GM21381 (cell line): Measurements from ENCODE around the gene ZNF804A.
"Not testable (repeated sequence)": the region's sequence is repeated elsewhere in the genome, so short reads cannot be mapped to it uniquely, and the experiment has no call there.

ENCODE experiments used
- ATAC-seq: cut with Tn5 transposase; IDR thresholded peaks from one replicate; pipeline ENCODE4 v1.9.1; 2021; ENCODE audit warnings: mild to moderate bottlenecking, moderate library complexity; ENCODE audit not compliant: unreplicated experiment

ZNF804A gene

GRCh38 chr2:184698476-184698875 is 100.1 kb downstream of the ZNF804A start:
- ATAC-seq: no peak

- no peak for ATAC-seq
Observed at GRCh38 chr2:184721881-184722280, 123.6 kb downstream of the ZNF804A start.

GRCh38 chr2:184727813-184728212 is 129.5 kb downstream of the ZNF804A start:
- ATAC-seq: no peak

GRCh38 chr2:184728411-184728810 is 130.1 kb downstream of the ZNF804A start:
- no peak for ATAC-seq

GRCh38 chr2:184729581-184729980 is 131.3 kb downstream of the ZNF804A start:
- no peak for ATAC-seq

DNA sequence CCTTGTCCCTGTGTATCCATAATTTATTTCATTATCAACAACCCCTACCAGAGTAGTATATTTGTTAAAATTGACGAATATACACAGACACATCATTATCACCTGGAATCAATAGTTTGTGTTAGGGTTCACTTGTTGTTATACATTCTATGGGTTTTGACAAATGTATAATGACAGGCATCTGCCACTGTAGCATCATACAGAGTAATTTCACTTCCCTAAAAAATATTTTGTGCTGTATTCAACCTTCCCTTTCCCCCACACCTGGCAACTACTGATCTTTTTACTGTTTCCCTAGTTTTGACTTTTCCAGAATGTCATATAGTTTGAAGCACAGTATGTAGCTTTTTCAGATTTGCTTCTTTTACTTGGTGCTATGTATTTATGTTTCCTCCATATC is 132.0 kb downstream of the ZNF804A start:
- ATAC-seq: no peak

- ATAC-seq: no peak
Observed at GRCh38 chr2:184734338-184734737, 136.0 kb downstream of the ZNF804A start.

DNA sequence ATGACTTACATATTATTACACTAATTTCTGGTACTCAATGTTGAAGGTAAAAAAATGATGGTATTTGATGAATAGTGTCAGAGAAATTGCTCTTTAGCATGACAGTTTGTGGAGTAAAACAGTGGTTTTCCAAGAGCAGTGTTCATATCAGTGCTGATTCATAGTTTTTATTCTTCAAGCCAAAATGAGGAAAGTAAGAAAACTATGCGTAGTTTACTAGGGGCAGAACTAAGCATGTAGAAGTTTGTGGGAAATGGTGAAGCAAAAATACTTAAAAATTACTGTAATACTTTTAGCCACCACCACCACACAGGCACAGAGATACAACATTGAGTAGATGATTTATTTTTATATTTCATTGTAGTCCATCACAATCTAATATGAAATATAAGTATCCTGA is 137.3 kb downstream of the ZNF804A start:
- ATAC-seq: no peak

GRCh38 chr2:184743096-184743495 is 144.8 kb downstream of the ZNF804A start:
- ATAC-seq: no peak

DNA sequence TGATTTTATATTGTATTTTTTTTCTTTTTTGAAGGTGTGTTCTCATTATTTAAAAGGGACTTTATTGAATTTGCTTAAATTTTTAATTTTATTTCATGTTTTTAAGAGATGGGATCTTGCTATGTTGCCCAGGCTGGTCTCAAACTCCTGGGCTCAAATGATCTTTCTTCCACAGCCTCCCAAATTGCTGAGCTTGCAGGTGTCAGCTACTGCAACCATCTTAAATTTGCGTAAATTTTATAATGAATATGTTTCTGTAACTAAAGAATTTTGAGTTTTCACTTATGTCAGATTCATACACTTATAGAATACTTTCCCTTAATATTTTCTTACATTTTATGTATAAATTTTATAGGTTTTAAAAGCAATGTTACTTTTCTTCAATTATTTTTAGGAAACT is 157.8 kb downstream of the ZNF804A start:
- ATAC-seq: no peak

DNA sequence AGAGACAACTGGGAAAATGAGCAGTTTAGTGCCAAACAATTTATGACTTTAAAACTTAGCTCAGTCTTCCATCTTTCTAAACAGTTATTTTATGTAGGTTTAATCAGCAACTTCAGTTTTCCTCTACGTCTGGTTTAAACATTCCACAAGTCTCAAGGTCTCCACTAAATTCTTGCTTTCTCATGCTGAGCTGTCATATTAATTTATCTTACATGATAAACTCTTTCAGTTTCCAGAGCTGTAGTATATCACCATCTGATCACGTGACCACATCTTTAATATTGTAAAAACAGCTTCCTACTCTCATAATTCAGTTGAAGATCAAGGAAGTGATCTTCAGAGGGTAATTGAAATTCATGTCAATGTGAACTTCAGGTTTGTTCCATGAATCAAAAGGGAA is 158.6 kb downstream of the ZNF804A start:
- no peak for ATAC-seq

- ATAC-seq: not testable (repeated sequence)
Observed at GRCh38 chr2:184759557-184760255, 161.4 kb downstream of the ZNF804A start.

GRCh38 chr2:184760931-184761330 is 162.6 kb downstream of the ZNF804A start:
- no peak for ATAC-seq

DNA sequence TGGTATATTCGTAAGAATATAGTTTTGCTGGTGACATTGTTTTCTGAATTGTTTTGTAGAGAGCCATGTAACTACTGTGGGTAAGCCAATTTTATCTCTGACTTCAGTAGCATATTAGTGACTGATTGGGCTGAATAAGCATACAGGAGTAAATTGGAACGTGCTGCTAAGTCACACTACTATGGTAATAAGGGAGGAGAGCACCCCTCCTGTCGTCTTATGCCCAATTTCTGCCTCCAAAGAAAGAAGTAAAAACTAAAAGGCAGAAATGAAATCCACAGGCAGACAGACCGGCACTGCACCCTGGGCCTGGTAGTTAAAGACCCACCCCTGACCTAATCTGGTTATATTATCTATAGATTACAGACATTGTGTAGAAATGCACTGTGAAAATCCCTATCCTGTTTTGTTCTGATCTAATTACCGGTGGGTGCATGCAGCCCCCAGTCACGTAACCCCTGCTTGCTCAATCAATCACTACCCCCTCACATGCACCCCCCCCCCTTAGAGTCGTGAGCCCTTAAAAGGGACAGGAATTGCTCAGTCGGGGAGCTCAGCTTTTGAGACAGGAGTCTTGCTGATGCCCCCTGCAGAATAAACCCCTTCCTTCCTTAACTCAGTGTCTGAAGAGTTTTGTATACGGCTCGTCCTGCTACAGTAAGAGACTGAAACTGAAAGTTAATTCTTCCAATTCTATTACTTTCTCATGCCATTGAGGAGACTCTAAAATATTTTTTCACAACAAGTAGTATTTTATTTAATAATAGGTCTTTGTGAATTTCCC is 167.0 kb downstream of the ZNF804A start:
- ATAC-seq: no peak

- no peak for ATAC-seq
Observed at GRCh38 chr2:184767059-184767458, 168.7 kb downstream of the ZNF804A start.

GRCh38 chr2:184769023-184769422 is 170.7 kb downstream of the ZNF804A start:
- no peak for ATAC-seq

- ATAC-seq: no peak
Observed at GRCh38 chr2:184769686-184770085, 171.4 kb downstream of the ZNF804A start.

DNA sequence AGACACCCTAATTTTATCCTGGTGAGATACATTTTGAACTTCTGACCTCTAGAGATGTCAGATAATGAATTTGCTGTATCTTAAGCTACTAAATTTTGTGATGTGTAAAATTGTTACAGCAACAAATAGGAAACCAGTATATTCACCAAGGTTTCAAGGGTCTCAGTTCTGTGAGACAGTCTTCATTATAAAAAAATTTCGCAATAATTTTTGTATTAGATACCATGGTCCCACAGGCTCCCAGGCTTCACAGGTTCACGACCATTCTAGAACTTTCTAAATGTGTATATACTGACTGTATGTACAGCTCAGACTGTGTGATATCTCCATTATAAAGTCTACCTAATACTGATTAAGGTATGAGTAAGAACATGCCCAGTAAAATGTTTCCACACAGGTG is 181.4 kb downstream of the ZNF804A start:
- ATAC-seq: no peak

DNA sequence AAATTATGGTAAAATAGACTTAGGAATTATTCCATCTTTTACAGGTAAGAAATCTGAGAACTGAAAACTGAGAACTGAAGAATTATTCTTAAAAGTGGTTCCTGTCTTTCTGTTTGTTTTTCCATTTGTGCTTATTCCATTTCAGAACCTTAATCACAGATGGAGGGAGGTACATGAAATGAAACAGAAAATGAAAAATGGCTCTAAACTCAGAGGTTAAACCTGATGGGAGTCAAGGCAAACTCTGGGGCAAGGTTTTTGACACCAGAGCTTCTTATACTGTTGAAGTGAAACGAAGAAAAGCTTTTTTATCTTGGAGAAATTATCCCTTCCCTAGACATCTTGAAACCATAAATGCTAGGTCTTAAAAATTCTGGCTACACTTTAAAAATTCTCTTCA is 182.1 kb downstream of the ZNF804A start:
- no peak for ATAC-seq

DNA sequence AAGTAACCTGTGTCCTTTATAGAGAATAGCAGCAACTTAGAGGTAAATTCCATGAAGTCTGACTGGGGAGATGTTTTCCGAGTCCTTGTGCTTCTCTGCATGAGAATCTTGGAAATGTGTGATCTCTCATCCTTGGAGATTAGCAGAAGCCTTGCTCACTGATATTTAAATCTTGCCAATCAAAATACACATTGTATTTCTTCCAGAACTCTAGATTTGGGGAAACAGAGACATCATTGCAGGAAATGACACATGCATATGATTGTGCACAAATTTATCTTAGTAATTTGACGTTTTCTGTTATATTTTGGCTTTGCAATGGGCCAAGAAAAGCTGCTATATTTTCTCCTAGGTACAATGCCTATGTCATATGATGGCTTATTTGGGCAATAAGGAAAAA is 182.6 kb downstream of the ZNF804A start:
- ATAC-seq: no peak

DNA sequence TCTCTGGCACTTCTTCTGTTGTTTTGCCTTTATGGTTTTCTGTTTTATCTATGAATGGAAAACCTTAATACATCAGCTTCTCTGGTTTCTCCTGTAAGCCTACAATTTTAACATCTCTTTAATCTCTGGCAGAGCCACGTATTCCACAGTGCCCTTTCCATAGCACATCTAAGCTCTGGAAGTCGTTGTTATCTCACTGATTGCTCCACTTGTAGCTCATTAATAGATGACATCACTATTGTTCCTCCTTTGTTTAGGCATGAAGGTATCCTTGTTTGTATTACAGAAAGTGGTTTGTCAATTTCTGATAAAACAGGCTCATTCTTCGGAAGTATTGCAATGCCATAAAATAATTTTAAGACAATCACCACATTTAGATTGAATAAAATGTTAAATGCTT is 185.2 kb downstream of the ZNF804A start:
- ATAC-seq: no peak

DNA sequence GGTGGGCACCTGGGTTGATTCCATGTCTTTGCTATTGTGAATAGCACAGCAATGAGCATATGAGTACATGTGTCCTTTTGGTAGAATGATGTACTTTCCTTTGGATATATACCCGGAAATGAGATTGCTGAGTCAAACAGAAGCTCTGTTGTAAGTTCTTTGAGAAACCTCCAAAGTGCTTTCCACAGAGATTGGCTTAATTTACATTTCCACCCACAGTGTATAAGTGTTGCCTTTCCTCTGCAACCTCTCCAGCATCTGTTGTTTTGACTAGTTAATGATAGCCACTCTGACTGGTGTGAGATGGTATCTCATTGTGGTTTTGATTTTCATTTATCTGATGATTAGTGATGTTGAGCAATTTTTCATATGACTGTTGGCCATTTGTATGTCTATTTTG is 194.8 kb downstream of the ZNF804A start:
- no peak for ATAC-seq
